HG02571 (cell line): Measurements from ENCODE around the gene ZHX3.

Source experiments
- ATAC-seq: cut with Tn5 transposase; IDR thresholded peaks from one replicate; pipeline ENCODE4 v1.9.1; 2021; ENCODE audit warnings: mild to moderate bottlenecking, moderate library complexity; ENCODE audit not compliant: unreplicated experiment

Gene ZHX3

GRCh38 chr20:41230136-41230535, 87.4 kb downstream of the ZHX3 start:
- no peak for ATAC-seq

GRCh38 chr20:41229259-41229658, 88.3 kb downstream of the ZHX3 start:
- no peak for ATAC-seq

GRCh38 chr20:41228858-41229257, 88.7 kb downstream of the ZHX3 start:
- no peak for ATAC-seq

GRCh38 chr20:41226426-41226825, 91.1 kb downstream of the ZHX3 start:
- no peak for ATAC-seq

- no peak for ATAC-seq
Measured at GRCh38 chr20:41225091-41225490, 92.4 kb downstream of the ZHX3 start.

GRCh38 chr20:41224281-41224680, 93.2 kb downstream of the ZHX3 start:
- no peak for ATAC-seq

- no peak for ATAC-seq
Measured at GRCh38 chr20:41223112-41223511, 94.4 kb downstream of the ZHX3 start.

GRCh38 chr20:41222703-41223102, 94.8 kb downstream of the ZHX3 start:
- no peak for ATAC-seq

GRCh38 chr20:41222296-41222695, 95.2 kb downstream of the ZHX3 start:
- no peak for ATAC-seq

GRCh38 chr20:41221614-41222218, 95.8 kb downstream of the ZHX3 start:
- ATAC-seq = no peak

GRCh38 chr20:41219824-41220223, 97.7 kb downstream of the ZHX3 start:
- ATAC-seq = no peak

GRCh38 chr20:41218466-41218865, 99.1 kb downstream of the ZHX3 start:
- ATAC-seq = no peak

GRCh38 chr20:41217422-41217821, 100.1 kb downstream of the ZHX3 start:
- no peak for ATAC-seq

- ATAC-seq = no peak
Measured at GRCh38 chr20:41214666-41215065, 102.9 kb downstream of the ZHX3 start.

- no peak for ATAC-seq
Measured at GRCh38 chr20:41214202-41214601, 103.3 kb downstream of the ZHX3 start.

GRCh38 chr20:41213150-41213820, 104.2 kb downstream of the ZHX3 start:
- ATAC-seq = no peak

- ATAC-seq = no peak
Measured at GRCh38 chr20:41205313-41205712, 112.2 kb downstream of the ZHX3 start.

GRCh38 chr20:41204304-41205265, 112.9 kb downstream of the ZHX3 start:
- no peak for ATAC-seq

GRCh38 chr20:41203660-41204059, 113.9 kb downstream of the ZHX3 start:
- no peak for ATAC-seq

GRCh38 chr20:41202426-41202825, 115.1 kb downstream of the ZHX3 start:
- ATAC-seq = no peak

- ATAC-seq = no peak
Measured at GRCh38 chr20:41201760-41202159, 115.8 kb downstream of the ZHX3 start.
